Measurements from ENCODE around the gene CHURC1.

DNA sequence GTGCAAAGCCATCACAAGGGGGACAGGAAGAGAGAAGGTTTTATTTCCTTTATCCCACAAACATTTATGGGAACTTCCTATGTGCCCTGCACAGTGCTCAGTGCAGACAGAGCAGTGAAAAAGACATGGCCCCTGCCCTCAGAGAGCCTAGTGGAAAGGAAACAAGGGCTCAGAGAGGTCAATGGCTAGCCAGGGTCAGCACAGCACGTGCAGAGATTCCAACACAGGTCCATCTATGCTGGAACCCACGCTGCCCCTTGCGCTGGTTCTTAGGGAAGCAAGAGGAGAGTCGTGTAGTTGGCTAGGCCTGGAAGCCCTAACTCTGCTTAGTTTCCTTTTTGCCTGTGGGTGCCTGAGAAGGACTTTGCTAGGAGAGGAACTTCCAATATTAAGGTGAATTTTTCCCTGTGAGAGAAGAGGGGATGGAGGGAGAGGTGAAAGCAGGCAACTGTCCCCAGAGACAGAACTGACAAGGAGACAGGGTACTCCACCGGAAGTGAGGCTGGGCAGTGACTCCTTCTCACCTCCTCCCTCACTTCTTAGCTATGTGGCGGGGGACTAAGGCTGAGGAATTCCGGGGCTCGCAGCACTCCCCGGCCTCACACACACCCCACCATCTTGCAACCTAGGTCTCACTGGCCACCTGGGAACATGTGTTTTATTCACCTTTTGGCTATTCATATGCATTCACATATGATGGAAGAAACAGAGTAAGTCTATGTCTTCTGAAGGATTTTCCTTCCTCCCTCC, 40.4 kb downstream of the CHURC1 start:
- TF ChIP-seq SP1 (IDR thresholded peaks at IDR 0.05) (no peak), FOXA1 (IDR thresholded peaks at IDR 0.05) (no peak), GABPA (IDR thresholded peaks at IDR 0.05 in 1 of 2, conservative IDR thresholded peaks at IDR 0.05 in 1 of 2) (no peak), RAD21 (IDR thresholded peaks at IDR 0.05) (no peak), NR2F2 (IDR thresholded peaks at IDR 0.05) (no peak), TAF1 (conservative IDR thresholded peaks at IDR 0.05) (no peak), EGR1 (IDR thresholded peaks at IDR 0.05; ENCODE audit: low read depth in 2 of 2) (no peak), JUND (IDR thresholded peaks at IDR 0.05) (no peak)
- TF ChIP-seq, protein P1, sequence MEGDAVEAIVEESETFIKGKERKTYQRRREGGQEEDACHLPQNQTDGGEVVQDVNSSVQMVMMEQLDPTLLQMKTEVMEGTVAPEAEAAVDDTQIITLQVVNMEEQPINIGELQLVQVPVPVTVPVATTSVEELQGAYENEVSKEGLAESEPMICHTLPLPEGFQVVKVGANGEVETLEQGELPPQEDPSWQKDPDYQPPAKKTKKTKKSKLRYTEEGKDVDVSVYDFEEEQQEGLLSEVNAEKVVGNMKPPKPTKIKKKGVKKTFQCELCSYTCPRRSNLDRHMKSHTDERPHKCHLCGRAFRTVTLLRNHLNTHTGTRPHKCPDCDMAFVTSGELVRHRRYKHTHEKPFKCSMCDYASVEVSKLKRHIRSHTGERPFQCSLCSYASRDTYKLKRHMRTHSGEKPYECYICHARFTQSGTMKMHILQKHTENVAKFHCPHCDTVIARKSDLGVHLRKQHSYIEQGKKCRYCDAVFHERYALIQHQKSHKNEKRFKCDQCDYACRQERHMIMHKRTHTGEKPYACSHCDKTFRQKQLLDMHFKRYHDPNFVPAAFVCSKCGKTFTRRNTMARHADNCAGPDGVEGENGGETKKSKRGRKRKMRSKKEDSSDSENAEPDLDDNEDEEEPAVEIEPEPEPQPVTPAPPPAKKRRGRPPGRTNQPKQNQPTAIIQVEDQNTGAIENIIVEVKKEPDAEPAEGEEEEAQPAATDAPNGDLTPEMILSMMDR (IDR thresholded peaks at IDR 0.05; ENCODE audit: low read depth, low read length, missing input control), result no peak
- TF ChIP-seq, protein P2, sequence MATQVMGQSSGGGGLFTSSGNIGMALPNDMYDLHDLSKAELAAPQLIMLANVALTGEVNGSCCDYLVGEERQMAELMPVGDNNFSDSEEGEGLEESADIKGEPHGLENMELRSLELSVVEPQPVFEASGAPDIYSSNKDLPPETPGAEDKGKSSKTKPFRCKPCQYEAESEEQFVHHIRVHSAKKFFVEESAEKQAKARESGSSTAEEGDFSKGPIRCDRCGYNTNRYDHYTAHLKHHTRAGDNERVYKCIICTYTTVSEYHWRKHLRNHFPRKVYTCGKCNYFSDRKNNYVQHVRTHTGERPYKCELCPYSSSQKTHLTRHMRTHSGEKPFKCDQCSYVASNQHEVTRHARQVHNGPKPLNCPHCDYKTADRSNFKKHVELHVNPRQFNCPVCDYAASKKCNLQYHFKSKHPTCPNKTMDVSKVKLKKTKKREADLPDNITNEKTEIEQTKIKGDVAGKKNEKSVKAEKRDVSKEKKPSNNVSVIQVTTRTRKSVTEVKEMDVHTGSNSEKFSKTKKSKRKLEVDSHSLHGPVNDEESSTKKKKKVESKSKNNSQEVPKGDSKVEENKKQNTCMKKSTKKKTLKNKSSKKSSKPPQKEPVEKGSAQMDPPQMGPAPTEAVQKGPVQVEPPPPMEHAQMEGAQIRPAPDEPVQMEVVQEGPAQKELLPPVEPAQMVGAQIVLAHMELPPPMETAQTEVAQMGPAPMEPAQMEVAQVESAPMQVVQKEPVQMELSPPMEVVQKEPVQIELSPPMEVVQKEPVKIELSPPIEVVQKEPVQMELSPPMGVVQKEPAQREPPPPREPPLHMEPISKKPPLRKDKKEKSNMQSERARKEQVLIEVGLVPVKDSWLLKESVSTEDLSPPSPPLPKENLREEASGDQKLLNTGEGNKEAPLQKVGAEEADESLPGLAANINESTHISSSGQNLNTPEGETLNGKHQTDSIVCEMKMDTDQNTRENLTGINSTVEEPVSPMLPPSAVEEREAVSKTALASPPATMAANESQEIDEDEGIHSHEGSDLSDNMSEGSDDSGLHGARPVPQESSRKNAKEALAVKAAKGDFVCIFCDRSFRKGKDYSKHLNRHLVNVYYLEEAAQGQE (IDR thresholded peaks at IDR 0.05), result no peak
- TF ChIP-seq, protein P3, sequence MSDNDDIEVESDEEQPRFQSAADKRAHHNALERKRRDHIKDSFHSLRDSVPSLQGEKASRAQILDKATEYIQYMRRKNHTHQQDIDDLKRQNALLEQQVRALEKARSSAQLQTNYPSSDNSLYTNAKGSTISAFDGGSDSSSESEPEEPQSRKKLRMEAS (IDR thresholded peaks at IDR 0.05), result no peak
- TF ChIP-seq, protein P4, sequence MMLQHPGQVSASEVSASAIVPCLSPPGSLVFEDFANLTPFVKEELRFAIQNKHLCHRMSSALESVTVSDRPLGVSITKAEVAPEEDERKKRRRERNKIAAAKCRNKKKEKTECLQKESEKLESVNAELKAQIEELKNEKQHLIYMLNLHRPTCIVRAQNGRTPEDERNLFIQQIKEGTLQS (IDR thresholded peaks at IDR 0.05), result no peak
